Stimulated activated CD8-positive, alpha-beta memory T cell treated with anti-CD3 and anti-CD28 coated beads, Interleukin-12 subunit alpha, Interleukin-12 subunit beta, amount 100 ng/mL, for 24 hours (primary cell): Measurements from ENCODE around the gene CCDC80.

Experiments used
- DNase-seq: peaks from one replicate; pipeline ENCODE4 v3.0.0-alpha.2; 2020; ENCODE audit errors: extremely low read depth

The CCDC80 gene, protein sequence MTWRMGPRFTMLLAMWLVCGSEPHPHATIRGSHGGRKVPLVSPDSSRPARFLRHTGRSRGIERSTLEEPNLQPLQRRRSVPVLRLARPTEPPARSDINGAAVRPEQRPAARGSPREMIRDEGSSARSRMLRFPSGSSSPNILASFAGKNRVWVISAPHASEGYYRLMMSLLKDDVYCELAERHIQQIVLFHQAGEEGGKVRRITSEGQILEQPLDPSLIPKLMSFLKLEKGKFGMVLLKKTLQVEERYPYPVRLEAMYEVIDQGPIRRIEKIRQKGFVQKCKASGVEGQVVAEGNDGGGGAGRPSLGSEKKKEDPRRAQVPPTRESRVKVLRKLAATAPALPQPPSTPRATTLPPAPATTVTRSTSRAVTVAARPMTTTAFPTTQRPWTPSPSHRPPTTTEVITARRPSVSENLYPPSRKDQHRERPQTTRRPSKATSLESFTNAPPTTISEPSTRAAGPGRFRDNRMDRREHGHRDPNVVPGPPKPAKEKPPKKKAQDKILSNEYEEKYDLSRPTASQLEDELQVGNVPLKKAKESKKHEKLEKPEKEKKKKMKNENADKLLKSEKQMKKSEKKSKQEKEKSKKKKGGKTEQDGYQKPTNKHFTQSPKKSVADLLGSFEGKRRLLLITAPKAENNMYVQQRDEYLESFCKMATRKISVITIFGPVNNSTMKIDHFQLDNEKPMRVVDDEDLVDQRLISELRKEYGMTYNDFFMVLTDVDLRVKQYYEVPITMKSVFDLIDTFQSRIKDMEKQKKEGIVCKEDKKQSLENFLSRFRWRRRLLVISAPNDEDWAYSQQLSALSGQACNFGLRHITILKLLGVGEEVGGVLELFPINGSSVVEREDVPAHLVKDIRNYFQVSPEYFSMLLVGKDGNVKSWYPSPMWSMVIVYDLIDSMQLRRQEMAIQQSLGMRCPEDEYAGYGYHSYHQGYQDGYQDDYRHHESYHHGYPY

DNA sequence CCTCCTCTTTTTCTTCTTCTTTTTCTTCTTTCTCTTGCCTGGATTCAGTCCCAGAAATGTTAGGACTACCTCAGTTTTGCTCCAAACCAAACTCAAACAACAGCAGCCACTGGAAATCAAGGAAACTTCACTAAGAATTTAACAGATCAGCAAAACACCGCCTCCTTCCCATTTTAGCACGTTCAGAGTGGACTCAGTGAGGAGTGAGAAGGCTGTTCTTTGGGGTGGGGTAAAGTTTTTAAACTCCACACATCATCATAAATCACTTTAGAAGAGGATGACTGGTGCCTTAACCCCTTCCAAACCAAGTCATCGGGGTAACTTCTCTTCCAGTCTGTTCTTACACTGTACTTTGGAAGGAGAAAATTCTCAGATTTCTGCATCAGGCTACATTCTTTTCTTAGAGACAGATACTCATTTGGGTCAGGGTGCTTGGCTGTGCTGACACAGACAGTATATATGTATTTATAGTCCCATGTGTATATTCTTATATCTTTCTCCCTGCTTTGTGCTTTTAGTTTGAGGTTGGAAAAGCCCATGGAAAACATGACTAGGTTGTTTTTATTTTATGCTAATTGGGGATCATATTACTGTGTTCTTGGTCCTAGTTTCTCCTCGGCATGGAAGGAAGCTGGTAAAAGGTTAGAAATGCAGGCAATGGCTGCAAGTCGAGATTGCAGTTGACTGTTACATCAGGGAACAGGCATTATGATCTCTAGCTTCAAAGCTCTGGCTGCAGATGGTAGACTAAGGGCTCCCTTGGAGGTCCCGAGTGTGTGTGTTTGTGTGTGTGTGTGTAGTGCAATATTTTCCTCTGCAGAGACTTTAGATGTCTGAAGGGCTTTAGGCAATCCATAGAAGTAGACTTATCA is at the start of gene CCDC80:
TSS of gene CCDC80 (minus strand) at position 214 of the 872 bp plus-strand sequence. CDS start 1,238 bp downstream, outside the sequence.
- no peak for DNase-seq

DNA sequence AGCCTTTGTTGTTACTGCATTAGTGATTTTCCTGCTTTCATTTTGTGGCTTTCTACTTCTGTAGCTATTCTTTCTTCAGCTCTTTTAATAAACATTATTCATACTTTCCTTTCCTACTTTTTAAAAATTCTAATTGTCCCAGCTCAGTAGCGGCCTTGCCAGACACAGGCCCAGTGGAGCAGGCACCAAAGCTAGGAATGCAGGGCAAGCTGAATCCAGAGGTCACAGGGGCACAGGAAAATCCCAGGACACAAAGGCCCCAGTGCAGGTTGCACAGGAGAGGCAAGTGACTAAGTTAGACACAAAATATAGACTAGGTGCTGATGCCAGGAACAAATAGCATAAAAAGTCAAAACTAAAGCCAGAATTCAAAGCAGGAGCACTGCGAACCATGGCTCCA is 49.0 kb upstream of the CCDC80 start:
- DNase-seq: no peak

DNA sequence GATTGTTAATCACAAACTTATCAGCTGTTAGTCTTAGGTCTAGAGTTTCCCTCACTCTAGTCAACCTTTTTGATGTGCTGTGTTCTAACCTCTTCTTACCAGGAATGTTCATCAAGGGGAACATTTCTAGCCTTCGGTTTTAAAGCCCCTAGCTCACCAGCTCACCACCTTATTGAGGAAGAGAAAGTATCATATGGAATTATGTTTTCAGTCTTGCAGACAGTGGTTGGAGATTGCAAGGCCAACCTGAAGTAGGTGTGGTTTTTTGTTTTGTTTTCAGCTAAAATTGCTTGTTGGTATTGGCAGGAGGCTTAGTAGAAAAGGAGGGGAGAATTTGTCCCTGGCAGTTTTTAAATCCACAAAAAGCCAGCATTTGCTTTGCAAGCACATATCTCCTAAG is 48.4 kb upstream of the CCDC80 start:
- DNase-seq: no peak

DNA sequence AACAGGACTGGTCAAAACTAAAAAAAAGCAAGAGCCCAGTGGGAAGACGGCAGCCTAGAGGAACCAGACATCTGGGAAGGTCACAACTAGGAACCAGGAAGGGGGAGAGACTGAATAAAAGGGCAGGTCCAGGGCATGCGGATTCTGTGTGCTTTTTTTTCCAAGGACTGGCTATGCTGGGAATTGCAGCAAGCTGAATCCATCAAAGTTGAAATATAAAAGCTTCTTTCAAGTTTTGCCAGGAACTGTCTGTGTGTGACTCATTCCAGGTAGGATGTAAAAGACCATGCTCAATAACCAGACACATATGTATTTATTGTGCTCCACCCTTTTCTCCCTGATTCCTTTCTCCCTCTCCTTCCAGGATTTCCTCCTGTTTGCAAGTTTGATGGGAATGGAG is 47.9 kb upstream of the CCDC80 start:
- no peak for DNase-seq

DNA sequence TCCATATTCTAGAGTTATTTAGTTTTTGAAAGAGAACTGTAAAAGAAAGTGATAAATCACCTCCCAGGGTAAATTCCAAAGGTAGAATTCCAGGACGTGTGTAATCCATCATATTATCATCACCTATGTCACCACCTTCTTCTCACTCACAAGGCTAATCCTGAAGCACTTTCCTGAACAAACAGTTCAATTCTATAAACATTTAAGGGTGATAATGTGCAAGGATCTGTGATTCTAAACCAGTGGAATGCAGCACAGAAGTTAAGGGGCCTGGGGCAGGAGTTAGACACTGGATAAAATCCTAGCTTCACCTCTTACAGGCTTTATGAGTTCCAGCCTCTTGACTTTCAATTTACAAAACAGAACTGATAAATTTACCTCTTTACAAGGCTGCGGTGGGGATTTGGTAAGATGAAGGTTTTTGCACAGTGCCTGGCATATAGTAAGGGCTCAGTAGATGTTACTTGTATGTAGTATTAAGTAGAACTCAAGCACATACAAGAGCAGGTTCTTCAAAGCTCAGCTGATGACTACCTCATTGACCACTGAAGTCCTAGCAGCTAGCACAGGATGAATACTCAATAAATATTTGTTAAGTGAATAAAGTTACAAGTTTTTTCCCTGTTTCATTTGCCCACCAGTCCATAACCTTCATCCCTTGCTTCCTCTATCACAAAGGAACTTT is 47.3 kb upstream of the CCDC80 start:
- no peak for DNase-seq

DNA sequence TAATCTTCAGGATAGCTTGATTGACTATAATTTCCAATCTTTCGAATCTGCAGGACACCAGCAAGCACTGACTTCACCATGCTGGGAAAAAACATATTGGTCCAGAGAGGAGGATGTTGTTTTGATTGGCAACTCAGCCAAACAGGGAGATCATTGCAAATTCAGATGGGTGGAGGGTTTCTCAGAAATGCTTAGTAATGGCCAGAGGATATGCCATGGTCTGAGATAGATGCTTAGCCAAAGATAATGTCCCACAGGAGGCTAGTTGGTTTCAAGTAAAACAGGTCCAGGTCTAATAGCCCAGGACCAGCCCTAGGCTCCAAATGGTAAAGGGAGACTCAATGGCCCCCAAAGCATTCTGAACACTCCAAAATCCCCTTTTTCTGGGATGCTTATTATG is 46.7 kb upstream of the CCDC80 start:
- no peak for DNase-seq

DNA sequence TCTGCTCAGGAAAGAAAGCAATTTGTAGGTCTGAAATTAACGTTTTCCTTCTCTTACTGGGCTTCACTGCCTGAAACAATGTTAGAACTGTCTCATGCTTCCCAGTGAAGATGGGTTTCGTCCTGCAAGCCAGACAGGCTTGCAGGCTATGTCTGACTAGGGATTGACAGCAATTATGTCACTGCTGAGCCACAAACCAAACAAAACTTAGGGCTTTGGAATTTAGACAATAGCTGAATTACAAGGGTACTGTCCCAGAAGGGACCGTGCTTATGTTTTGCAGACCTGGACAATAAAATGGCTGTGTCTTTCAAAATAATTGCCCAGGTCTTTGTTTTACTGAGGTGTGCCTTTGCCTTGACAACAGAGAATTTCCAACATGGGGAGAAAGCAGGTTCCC is 46.3 kb upstream of the CCDC80 start:
- no peak for DNase-seq

DNA sequence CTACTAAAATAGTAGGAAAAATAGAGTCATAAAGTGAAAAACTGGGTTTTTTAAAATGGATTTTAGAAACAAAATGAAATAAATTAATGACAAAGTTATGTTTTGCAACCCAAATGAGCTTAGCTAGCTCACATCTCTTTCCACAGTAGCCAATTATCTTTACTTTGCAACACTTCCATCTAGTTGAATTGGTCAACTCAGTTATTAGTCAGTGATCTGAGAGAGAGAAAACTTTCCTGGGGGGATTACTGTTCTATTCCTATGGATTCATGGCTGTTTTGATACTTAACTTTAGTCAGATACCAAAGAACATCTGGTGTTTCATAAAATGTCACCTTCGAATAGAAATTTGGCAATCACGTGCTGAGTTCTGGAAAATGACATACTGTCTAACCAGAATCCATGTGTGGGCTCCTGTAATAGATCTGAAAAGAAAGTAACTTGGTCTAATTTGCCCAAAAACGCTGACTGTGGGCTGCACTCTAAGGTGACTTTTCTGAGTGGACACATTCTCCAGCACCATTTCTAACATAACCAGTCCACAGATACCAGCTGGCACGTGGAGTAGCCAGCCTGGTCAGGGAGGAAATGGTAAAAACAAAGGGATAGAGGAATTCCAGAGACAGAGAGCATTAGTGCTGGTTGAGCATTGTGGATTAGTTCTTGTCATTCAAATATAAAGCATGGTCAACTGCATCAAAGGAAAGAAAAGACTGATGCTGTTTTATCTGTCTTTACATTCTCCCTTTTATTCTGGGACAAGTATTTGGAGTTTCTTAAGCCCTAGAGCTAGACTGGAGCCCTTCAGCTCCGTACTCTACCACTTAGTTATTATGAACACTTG is 45.2 kb upstream of the CCDC80 start:
- no peak for DNase-seq

DNA sequence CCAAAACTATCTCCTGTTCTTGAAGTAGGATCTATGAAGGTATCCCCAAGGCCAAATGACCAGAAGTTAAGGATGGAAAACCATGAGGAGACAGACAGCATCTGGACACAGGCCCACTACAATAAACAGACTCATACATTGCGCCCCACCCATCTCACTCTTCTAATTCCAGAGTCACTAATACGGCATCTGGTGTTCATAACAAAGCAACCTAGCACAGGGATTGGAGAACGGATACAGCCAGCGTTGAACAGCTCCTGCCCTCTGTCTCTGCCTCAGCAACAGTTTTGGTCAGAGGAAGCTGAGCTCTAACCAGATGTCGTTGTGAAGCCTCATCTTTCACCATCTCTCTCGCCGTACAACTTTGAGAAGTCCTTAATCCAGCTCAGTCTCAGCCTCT is 44.5 kb upstream of the CCDC80 start:
- DNase-seq: no peak

DNA sequence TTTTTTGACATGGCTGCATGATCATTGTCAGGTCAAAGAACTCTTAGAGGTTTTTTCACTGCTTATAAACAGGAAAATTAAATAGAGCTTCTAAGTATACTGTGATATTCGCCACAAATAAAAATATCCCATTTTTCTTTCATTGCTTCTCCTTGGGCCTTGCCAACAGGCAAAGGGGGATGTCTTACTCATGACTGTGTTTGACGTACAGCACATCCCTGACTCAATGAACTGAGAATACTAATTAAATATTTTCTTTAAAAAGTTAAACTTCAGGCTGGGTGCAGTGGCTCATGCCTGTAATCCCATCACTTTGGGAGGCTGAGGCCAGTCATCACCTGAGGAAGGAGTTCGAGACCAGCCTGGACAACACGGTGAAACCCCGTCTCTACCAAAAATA is 41.4 kb upstream of the CCDC80 start:
- no peak for DNase-seq

DNA sequence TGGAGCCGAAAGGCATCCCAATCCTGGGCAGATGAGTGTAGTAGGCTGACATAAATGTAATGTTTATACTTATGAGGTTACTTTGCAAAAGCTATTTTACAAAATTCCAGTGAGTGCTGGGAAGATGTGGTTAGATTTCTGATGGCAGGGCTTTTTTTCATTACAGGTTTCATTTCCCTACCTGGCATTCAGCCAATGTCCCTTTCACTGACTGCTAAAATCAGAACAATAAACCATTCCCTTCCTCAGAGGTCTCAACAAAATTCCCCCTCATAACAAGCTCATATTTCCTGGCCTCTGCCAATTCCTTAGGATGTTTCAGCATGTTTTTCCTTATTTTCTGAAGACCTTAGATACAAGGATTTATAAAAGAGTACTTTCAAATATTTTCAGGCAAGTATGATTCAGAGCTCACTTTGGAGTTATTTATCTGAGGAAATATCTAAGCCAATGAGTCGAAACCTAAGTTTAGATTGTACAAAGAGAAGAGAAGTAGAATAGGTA is 40.9 kb upstream of the CCDC80 start:
- DNase-seq: no peak

DNA sequence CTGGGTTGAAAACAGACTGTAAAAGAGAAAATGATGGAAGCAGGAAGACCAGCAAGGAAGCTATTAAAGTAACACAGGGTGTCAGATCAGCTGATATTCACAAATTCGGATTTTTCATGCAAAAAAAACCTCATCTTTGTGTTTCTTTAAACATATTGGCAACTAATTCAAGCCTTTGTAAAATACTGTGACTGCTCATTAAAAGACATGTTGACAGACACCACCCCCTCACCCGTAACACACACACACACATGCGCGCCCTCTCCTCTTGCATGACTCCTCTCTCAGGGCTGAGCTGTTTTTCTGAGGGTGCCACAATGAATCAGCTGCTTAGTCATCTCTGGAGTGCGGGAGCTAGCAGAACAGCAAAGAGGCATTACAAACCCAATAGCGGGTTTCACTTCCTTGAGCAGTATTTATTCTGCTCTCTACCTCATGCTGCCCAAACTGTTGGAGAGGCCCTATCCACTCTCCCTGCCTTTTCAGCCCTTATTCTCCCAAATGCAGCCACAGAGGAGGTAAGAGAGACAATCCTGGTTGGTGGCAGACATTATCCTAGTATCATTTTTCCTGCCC is 35.8 kb upstream of the CCDC80 start:
- DNase-seq: peak; percentile 69

DNA sequence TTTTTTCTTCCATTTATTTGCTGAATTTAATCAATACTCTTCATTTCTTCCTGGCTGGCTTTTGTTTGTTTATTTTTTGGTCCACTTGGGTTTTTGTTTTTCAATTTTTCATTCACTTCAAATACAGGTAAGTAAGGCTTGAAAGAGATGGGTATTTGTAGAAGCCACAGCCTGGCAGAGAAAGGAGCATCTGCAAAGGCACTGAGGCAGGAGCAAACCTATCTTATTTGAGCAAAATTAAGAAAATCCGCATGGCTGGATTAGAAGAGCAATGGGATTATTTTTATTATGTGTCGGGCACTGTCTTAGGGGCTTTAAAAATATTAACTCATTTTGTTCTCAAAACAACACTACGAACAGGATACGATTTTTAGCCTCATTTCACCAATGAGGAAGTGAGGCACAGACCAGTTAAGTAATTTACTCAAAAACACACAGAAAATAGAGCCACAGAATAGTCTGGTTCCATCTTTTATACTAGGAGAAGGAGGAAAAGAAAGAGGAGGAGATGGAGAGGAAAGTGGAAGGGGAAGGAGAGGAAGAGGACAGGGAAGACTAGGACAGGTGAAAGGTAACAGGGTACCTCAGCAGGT is 35.1 kb upstream of the CCDC80 start:
- DNase-seq: no peak

DNA sequence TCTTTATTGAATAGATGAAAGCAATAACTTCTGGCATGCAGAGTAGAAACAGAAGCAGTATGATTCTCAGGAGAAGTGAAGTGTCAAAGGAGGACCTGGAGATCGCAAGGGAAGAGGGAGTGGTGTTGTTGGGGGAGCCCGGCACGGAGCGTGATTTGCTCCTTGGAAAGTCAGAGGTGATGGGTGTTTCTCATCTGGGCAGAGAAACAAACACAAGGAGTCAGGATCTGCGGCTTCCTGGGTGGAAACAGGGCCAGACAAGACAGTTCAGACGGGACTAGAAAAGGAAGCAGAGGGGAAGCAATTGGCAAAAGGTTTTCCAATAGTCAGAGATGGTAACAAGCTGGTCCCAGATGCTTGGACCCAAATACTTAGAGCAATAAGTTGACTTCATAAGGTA is 34.4 kb upstream of the CCDC80 start:
- DNase-seq: no peak

DNA sequence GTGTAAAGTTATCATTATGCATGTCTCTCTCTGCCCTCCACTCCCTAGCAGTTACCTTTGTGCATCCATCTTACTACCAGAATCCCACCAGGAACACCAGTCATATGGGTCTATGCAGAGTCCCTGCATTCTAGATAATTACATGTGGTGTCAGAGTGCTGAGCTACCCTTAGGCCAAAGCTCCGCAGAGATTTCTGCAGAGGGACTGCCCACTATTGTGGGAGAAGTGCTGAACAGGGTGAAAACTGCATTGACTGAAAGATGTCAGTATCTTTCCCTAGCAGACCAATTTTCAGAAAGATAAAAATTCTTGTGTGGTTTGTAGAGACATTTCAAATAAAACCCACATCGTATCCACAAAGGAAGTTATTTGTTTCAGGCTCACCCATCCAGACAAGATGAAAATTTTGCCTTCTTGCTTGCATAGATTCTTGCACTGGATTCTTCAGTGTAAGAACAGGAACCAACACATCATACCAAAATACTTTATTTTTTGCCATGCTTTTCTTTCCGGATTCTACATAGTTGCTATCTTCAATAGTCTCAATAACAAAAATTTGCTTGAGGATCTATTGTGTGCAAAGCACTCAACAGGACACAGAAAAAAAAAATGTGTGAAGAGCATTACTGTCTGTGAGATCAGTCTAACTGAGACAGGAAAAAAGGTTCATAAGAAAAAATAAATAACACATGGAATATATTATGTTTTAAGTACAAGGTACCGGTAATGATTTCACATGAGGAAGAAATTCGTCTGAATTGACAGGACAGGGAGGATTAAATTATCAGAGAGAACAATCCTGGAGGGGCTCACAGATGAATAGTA is 32.0 kb upstream of the CCDC80 start:
- DNase-seq: no peak

DNA sequence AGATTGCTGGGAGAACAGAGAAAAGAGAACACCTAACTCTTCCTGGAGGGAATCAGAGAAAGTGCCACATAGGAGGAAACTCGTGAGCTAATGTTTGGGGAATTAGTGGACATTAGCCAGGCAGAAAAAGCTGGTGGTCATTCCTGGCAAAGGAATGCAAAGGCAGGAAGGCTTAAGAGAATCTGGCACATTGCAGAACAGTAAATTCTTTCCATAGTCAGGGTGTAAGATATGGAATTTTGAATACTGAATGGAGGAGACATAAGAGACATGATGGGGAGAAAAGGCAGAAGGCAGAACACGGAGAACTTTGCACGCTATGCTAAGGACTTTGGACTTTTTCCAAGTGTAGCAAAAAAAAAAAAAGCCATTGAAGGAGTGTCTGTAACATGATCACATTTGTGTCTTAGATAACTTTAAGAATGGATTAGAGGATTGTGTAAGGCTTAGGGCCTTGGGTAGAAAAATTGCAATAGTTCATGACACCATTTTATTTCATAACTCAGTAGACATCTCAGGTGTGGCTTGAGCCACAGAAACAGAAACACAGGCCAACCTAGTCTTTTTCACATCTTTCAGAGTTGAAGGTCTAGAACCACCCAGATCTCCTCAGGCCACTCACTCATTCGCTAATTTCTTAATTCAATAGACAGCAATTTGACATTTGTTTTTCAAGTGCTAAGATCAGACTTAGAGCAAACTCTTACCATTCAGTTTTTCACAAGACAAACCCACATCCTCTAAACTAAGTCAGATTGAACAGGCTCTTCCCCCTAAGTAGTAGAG is 31.2 kb upstream of the CCDC80 start:
- no peak for DNase-seq

DNA sequence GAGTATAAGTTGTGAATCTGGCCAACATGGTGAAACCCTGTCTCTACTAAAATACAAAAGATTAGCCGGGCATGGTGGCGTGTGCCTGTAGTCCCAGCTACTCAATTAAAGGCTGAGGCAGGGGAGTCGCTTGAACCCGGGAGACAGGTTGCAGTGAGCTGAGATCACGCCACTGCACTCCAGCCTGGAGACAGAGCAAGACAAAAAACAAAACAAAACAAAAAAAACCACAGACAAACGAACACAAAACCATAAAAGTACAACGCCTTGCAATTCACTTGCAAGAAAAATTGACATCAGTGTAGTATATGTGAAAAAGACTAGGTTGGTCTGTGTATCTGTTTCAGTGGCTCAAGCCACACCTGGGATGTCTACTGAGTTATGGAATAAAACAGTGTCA is 29.9 kb upstream of the CCDC80 start:
- no peak for DNase-seq

DNA sequence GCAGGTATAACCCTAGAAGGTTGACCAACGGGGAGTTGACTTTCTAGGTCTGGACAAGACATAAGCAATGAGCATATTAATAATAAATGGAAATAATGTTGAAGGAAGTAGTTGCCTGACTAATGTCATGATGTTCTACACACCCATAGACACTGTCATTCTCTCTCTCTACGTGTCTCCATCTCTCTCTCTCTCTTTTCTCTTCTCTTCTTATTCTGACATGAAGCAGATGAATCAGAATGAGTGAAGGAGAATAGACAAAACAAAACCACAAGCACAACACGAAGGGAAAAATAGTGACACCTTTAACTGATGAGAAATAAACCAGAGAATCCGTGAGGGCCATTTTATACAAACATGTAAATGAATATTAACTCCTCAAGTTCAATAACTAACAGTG is 26.7 kb upstream of the CCDC80 start:
- DNase-seq: no peak
